SU-DHL-6 (cell line): ENCODE results near the gene SERPINC1.
"Not testable (repeated sequence)": the region's sequence is repeated elsewhere in the genome, so short reads cannot be mapped to it uniquely, and the experiment has no call there.

Source experiments
- H2AFZ ChIP-seq: fragments of 200-600 bp; sonication (generic); 2 replicates; pipeline ENCODE4 v1.6.1; 2014; ENCODE audit warnings: low read depth, mild to moderate bottlenecking, moderate library complexity, mixed read lengths, antibody characterized with exemption, low read length; ENCODE audit not compliant: severe bottlenecking
- H3F3A ChIP-seq: fragments of 200-600 bp; shearing (Covaris generic); 2 replicates; pipeline ENCODE4 v1.6.0; 2016; ENCODE audit warnings: antibody characterized with exemption, mild to moderate bottlenecking; ENCODE audit not compliant: insufficient read depth
- H3K27ac ChIP-seq: fragments of 200-600 bp; sonication (generic); 2 replicates; pipeline ENCODE4 v1.5.1; 2016; ENCODE audit warnings: low read depth, mild to moderate bottlenecking, low read length, moderate library complexity, mixed read lengths
- H3K27me3 ChIP-seq: fragments of 200-600 bp; sonication (generic), shearing (Covaris generic); 2 replicates; pipeline ENCODE4 v1.6.0; 2014; ENCODE audit warnings: mild to moderate bottlenecking, low read length
- H3K36me3 ChIP-seq: fragments of 200-600 bp; sonication (generic); 2 replicates; pipeline ENCODE4 v1.6.1; 2014; ENCODE audit warnings: mild to moderate bottlenecking, low read length, mixed read lengths
- H3K4me2 ChIP-seq: fragments of 300-600, 200-600 bp; shearing (Covaris generic), sonication (generic); 2 replicates; pipeline ENCODE4 v1.6.0; 2014; ENCODE audit warnings: low read length, low read depth, mild to moderate bottlenecking; ENCODE audit not compliant: poor library complexity, severe bottlenecking
- H3K4me3 ChIP-seq: fragments of 200-600 bp; sonication (generic); 2 replicates; pipeline ENCODE4 v1.5.1; 2014; ENCODE audit warnings: antibody characterized with exemption, low read length, mild to moderate bottlenecking, mixed read lengths; ENCODE audit not compliant: insufficient read depth, poor library complexity, severe bottlenecking
- H3K79me2 ChIP-seq: fragments of 200-600 bp; sonication (generic); 2 replicates; pipeline ENCODE4 v1.6.1; 2014; ENCODE audit warnings: mild to moderate bottlenecking, low read length, moderate library complexity; ENCODE audit not compliant: insufficient read depth
- H3K9ac ChIP-seq: fragments of 200-600 bp; sonication (generic); 2 replicates; pipeline ENCODE4 v1.7.0; 2014; ENCODE audit warnings: mild to moderate bottlenecking, low read length
- H3K9me2 ChIP-seq: fragments of 200-600 bp; sonication (generic); replicated peaks from 2 replicates; pipeline ENCODE4 v1.6.1; 2014; ENCODE audit warnings: low read length; ENCODE audit not compliant: insufficient read depth
- H3K9me3 ChIP-seq: fragments of 200-600 bp; sonication (generic); 2 replicates; pipeline ENCODE4 v1.6.1; 2014; ENCODE audit warnings: low read length, mixed read lengths; ENCODE audit not compliant: insufficient read depth
- H4K20me1 ChIP-seq: fragments of 200-600 bp; sonication (generic); 2 replicates; pipeline ENCODE4 v1.6.1; 2014; ENCODE audit warnings: low read depth, mild to moderate bottlenecking, antibody characterized with exemption, low read length, moderate library complexity, mixed read lengths
- EZH2phosphoT487 ChIP-seq: fragments of 200-600 bp; sonication (generic), shearing (Covaris generic); conservative IDR thresholded peaks from 2 replicates; pipeline ENCODE4 v1.6.1; 2018; ENCODE audit warnings: mild to moderate bottlenecking, antibody characterized with exemption, low read length, moderate library complexity, mixed read lengths
- TF ChIP-seq, protein P1 (sequence below): fragments of 200-600 bp; sonication (generic); IDR thresholded peaks from one replicate; pipeline ENCODE4 v1.5.1; 2017; ENCODE audit warnings: antibody characterized with exemption, mild to moderate bottlenecking, low read length, moderate library complexity; ENCODE audit not compliant: insufficient read depth, poor library complexity, severe bottlenecking

Gene SERPINC1

DNA sequence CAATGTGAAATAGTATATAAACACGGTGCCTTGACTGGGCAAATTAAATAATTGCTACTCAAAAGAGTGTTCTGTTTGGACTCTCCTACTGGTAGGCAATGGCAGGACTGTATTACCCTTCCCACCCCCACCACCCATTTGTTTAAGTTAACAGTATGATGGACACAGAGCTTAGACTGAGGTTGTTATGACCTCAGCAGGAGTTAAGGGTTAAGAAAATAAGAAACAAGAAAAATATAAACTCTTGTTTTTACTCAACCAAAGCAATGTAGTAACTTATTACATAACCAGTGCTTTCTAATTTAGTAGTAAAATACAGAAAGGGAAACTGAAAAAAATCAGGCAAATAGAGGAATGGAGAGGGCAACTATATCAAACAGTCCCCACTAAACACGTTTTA is 19.9 kb upstream of the SERPINC1 start:
- no peak for TF ChIP-seq EZH2phosphoT487
- TF ChIP-seq, protein P1, sequence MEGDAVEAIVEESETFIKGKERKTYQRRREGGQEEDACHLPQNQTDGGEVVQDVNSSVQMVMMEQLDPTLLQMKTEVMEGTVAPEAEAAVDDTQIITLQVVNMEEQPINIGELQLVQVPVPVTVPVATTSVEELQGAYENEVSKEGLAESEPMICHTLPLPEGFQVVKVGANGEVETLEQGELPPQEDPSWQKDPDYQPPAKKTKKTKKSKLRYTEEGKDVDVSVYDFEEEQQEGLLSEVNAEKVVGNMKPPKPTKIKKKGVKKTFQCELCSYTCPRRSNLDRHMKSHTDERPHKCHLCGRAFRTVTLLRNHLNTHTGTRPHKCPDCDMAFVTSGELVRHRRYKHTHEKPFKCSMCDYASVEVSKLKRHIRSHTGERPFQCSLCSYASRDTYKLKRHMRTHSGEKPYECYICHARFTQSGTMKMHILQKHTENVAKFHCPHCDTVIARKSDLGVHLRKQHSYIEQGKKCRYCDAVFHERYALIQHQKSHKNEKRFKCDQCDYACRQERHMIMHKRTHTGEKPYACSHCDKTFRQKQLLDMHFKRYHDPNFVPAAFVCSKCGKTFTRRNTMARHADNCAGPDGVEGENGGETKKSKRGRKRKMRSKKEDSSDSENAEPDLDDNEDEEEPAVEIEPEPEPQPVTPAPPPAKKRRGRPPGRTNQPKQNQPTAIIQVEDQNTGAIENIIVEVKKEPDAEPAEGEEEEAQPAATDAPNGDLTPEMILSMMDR = no peak
- Histone ChIP-seq H3K9me2 (no peaks in the 10 kb centered on the region), H4K20me1 (no peaks in the 10 kb centered on the region), H3K27me3 (no peaks in the 10 kb centered on the region), H3K36me3 (peaks cover 41% of the 10 kb centered on the region), H3K4me2 (no peak overlapping the region), H3K79me2 (no peaks in the 10 kb centered on the region), H3K27ac (no peak overlapping the region), H3K9me3 (no peaks in the 10 kb centered on the region), H2AFZ (no peak overlapping the region), H3K9ac (no peak overlapping the region), H3F3A (peaks cover 4% of the 10 kb centered on the region; the same call in 1 of the 2 replicates), H3K4me3 (no peak overlapping the region)

DNA sequence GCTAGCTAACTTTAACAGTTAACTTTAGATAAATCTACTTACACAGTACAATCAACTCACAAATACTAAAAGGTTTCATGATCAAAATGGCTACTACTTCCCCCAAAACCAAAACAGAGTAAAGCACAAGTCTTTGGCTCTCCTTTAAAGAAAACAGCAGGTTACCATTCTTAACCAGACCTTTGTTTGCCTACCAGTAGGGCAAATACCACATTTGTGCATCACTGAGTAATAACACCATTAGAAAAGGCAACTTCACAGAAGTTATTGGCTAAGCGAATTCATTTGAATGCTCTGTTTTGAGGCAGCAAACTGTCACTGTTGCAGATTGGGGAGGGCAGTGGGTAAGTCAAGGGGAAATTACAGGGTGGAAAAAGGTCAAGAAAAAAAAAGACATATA is 17.3 kb upstream of the SERPINC1 start:
- Histone ChIP-seq H3K36me3 (peaks cover 37% of the 10 kb centered on the region), H3K27ac (no peak overlapping the region), H2AFZ (no peak overlapping the region), H3F3A (peaks cover 4% of the 10 kb centered on the region; the same call in 1 of the 2 replicates), H3K79me2 (no peaks in the 10 kb centered on the region), H4K20me1 (no peaks in the 10 kb centered on the region), H3K9me2 (no peaks in the 10 kb centered on the region), H3K4me3 (no peak overlapping the region), H3K9ac (no peak overlapping the region), H3K4me2 (no peak overlapping the region), H3K9me3 (no peaks in the 10 kb centered on the region), H3K27me3 (no peaks in the 10 kb centered on the region)
- TF ChIP-seq EZH2phosphoT487 = no peak
- TF ChIP-seq, protein P1 = no peak

DNA sequence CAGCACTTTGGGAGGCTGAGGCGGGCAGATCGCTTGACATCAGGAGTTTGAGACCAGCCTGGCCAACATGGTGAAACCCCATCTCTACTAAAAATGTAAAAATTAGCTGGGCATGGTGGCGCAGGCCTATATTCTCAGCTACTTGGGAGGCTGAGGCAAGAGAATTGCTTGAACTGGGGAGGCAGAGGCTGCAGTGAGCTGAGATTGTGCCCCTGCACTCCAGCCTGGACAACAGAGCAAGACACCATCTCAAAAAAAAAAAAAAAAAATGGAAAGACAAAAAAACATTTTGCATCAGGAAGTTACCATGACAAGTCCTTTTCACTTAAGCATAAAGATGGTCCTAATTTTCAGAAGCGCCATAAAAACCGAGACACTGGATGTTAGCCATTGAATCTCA is 13.4 kb upstream of the SERPINC1 start:
- H3K9me3 ChIP-seq, H3K9me2 ChIP-seq, H3K27me3 ChIP-seq, H3F3A ChIP-seq, H2AFZ ChIP-seq, H3K79me2 ChIP-seq, H3K27ac ChIP-seq, H3K4me3 ChIP-seq, H3K4me2 ChIP-seq, H3K9ac ChIP-seq, H4K20me1 ChIP-seq: not testable (repeated sequence)
- H3K36me3 ChIP-seq = peaks cover 20% of the 10 kb centered on the region

DNA sequence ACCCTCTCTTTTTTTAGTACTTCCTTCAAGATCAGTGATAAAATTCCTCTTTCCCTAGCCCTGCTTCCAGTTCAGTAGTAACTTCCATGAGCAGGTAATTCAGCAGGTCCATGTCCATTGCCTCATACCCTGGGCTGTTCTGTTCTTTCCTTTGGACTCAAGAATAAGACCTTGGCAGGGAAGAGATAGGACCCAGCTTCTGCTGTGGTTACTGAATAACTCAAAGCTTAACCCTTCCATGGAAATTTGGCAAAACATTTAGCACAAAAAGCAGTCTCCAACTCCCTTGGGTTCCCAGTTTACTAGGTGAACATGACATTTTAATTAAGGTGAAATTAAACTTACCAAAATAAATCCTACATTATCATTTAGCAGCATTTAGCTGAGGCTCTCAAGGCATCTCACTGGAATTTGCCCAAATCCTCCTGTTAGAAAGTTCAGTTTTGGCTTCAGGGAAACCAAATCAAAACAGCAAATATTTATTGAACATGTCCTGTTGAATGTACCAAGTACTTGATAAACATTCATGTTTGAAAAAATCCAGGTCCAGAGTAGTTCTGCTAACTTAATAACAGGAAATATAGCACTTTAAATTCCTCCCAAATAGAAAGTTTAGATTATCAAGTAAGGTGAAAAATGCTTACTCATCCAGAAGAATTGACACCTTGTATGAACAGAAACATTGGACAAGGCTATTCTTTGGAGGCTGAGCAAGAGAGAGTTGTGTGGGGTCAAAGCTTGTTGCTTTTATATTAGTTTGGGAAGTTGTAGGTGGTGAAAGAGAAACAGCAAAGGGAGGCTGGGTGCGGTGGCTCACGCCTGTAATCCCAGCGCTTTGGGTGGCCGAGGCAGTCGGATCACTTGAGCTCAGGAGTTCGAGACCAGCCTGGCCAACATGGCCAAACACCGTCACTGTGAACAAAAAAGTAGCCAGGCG is 8.4 kb upstream of the SERPINC1 start:
- no peaks in the 10 kb centered on the region for H3K27me3 ChIP-seq
- no peak overlapping the region for H3K9ac ChIP-seq
- H3K4me2 ChIP-seq = no peak overlapping the region
- no peaks in the 10 kb centered on the region for H3K9me3 ChIP-seq
- no peaks in the 10 kb centered on the region for H3F3A ChIP-seq
- H3K27ac ChIP-seq = no peak overlapping the region
- no peaks in the 10 kb centered on the region for H3K9me2 ChIP-seq
- no peak overlapping the region for H3K4me3 ChIP-seq
- H3K36me3 ChIP-seq = no peaks in the 10 kb centered on the region
- no peak for TF ChIP-seq EZH2phosphoT487
- TF ChIP-seq, protein P1 = no peak
- H4K20me1 ChIP-seq = no peaks in the 10 kb centered on the region
- H3K79me2 ChIP-seq = no peaks in the 10 kb centered on the region
- no peak overlapping the region for H2AFZ ChIP-seq
